GM10847 (cell line): ENCODE results near the gene SLC22A2.

ENCODE experiments used
- POLR2A ChIP-seq: IDR thresholded peaks from 2 replicates; pipeline ENCODE4 v1.6.1; 2011; ENCODE audit not compliant: insufficient read length; ENCODE audit errors: extremely low read depth

SLC22A2 gene

GRCh38 chr6:160167604-160168399 lies 90.8 kb downstream of the SLC22A2 start:
- TF ChIP-seq POLR2A, result no peak
